Measurements from ENCODE around the gene SLC30A7.

- TF ChIP-seq, protein P1, sequence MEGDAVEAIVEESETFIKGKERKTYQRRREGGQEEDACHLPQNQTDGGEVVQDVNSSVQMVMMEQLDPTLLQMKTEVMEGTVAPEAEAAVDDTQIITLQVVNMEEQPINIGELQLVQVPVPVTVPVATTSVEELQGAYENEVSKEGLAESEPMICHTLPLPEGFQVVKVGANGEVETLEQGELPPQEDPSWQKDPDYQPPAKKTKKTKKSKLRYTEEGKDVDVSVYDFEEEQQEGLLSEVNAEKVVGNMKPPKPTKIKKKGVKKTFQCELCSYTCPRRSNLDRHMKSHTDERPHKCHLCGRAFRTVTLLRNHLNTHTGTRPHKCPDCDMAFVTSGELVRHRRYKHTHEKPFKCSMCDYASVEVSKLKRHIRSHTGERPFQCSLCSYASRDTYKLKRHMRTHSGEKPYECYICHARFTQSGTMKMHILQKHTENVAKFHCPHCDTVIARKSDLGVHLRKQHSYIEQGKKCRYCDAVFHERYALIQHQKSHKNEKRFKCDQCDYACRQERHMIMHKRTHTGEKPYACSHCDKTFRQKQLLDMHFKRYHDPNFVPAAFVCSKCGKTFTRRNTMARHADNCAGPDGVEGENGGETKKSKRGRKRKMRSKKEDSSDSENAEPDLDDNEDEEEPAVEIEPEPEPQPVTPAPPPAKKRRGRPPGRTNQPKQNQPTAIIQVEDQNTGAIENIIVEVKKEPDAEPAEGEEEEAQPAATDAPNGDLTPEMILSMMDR (IDR thresholded peaks at IDR 0.05; ENCODE audit: low read depth, low read length) = no peak
- TF ChIP-seq EZH2phosphoT487 (IDR thresholded peaks at IDR 0.05; ENCODE audit: low read depth) = no peak
These were observed 42.9 kb upstream of the SLC30A7 start for GRCh38 chr1:100852976-100853375.
